ENCODE results near the gene FNDC3B. TPM values are rescaled to one million over a fixed set of nuclear protein-coding genes. Genes with fewer than 3 reads are reported as not detected.

The FNDC3B gene
- total RNA-seq = 79.0 and 116 TPM in 2 replicates

GRCh38 chr3:172039436-172040077 is at the start of gene FNDC3B:
TSS of gene FNDC3B (plus strand) at chr3:172039578. CDS start at chr3:172112480, 72,902 bp downstream.

GRCh38 chr3:172447611-172448579 is 408.5 kb downstream of the FNDC3B start, which contains the start of gene GHSR:
TSS of gene GHSR (minus strand) at chr3:172448456. CDS start at chr3:172448413, 43 bp downstream.

Other genes with a start within 250 kb of the FNDC3B start
- gene PLD1, start 229.1 kb upstream of the FNDC3B start, total RNA-seq = 68.0 and 96.2 TPM in 2 replicates
- gene TMEM212, start 196.2 kb upstream of the FNDC3B start, total RNA-seq = not detected in 2 replicates

Measured in dermis lymphatic vessel endothelial cell (primary cell).